NCI-H1930 (cell line): ENCODE measurements around the gene ZNF777.
A peak's percentile ranks its signal among the peaks of the same experiment; 100 is the strongest.
"Not testable (repeated sequence)": the region's sequence is repeated elsewhere in the genome, so short reads cannot be mapped to it uniquely, and the experiment has no call there.

Experiments
- DNase-seq, 2 experiments: peaks; one replicate each; lab custom pipeline; 2025; lab: John Stamatoyannopoulos, UW

The ZNF777 gene

DNA sequence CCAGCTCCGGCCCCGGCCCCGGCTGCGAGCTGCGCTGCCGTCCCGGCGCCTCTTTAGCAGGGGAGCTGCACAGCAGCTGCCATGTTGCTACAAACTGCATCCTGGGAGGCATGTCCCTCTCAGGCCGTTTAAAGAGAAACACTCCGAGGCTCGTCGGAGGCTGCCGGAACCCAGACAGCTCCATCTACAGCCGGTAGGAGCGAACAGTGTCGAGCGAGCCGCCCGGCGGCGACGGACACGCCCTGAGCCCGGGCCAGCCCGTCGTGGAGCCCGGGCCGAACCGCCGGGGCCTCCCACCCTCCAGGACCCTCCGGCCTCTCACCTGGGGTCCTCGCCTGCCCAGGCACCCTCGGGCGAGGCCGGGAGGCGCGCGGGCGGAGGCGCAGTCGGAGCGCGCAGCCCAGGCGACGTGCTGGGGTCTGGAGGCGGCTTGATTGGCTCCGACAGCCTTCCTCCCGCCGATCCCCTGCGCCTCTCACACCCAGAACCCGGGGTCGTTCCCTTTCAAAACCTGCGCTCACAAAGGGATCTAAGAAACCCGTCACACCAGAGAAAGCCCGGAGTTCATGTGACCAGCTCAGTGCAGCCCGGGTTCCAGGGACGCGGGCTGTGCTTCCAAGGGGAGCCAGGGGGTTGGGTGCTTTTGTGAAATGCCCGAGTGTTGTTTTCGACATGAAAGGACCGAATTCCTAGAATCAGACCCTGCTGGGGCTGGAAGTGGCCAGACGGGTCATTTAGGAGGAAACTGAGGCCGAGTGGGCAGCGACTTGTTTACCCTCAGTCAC is at the start of gene ZNF777:
TSS of gene ZNF777 (minus strand) at position 570 of the 785 bp plus-strand sequence. CDS start 5,040 bp downstream, outside the sequence.
- DNase-seq = peak; percentile 47 to 50

DNA sequence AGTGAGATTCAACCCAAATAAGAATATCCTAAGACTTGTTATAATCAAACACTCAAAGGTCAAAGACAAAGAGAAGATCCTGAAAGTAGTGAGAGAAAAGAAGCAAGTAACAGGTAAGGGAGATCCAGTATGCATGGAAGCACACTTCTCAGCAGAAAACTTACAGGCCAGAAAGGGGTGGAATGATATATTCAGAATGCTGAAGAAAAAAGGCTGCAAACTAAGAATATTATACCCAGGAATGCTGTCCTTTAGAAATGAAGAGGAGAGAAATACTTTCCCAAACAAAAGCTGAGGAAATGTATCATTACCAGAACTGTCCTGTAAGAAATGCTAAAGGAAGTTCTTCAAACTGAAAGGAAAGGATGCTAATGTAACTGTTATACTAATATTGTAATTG is 49.4 kb upstream of the ZNF777 start:
- no peak for DNase-seq

DNA sequence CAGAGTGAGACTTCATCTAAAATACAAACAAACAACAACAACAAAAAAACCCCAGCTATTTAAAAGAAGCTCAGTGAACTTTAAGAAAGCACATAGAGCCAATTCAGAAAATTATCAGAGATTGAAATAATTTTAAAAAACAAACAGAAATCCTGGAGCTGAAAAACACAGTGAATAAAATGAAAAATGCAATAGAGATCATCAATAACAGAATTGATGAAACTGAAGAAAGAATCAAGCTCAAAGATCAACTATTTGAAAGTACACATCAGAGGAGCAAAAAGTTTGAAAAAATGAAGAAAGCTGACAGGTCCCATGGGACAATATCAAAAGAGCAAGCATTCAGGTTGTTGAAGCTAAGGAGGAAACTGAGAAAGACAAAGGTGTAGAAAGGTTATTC is 48.9 kb upstream of the ZNF777 start:
- DNase-seq = no peak

DNA sequence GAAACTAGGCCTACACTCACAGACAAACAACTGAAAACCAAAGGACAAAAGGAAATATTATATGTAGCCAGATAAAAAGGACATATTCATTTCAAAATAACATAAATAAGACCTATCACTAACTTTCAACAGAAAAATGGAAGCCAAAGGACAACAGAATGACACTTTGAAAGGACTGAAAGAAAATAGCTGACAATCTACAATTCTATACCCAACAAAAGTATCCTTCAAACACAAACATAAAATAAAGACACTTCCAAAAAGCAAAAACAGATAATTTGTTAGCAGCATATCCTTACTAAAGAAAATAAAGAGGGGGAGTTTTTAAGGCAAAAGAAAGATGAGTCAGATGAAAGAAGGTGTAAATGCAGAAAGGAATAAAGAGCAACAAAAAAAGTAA is 44.7 kb upstream of the ZNF777 start:
- DNase-seq = no peak

DNA sequence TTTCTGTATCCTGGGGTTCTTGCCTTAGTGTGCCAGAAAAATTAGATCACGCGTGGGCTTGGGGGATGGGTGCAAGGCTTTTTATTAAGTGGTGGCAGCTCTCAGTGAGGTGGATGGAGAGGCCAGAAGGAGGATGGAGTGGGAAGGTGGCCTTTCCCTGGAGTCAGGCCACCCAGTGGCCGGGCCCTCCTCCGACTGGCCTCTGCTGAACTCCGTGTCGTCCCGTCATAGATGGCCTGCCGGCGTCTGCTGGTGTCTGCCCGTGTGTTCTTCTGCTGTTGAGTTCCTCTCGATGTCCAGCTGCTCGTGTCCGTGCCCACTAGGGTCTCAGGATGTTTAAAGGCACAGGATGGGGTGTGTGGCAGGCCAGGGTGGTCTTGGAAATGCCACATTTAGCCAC is 40.8 kb upstream of the ZNF777 start:
- no peak for DNase-seq

DNA sequence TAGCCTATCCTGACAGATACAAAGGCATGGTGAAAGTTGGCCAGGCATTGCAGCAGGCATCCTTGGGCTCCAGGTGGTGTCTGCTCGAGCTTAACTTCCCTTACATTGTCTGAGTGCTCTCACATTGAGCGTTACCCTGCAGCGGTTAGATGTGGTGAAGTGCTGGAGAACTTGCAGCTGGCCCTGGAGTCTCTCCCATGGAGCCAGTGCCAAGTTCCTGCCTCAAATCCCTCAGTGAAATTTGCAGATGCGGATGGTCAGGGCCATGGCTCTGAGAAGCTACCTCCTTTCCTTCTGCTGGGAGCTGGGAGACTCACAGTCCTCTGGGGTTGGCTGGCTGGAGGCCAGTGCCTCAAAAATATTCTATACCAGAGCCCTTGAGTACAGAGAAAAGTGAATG is 40.0 kb upstream of the ZNF777 start:
- no peak for DNase-seq

DNA sequence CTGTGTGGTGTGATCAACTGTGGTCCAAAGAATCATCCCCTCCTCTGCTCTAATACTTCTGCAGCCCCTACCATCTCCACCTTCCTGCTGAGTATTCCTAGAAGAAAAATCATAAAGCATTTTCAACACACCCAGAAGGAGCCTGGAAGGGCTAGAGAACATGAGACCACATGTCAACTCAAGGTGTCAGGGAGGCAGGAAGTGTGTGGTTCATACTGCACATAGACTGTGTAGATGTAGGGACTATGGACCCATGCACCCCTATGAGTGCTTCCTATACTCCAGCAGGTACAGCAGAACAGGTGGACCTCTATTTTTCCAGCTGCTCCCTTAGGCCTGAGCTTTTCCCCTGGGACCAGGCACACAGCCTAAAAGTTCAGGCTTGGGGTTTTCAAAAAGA is 39.3 kb upstream of the ZNF777 start:
- DNase-seq = no peak

DNA sequence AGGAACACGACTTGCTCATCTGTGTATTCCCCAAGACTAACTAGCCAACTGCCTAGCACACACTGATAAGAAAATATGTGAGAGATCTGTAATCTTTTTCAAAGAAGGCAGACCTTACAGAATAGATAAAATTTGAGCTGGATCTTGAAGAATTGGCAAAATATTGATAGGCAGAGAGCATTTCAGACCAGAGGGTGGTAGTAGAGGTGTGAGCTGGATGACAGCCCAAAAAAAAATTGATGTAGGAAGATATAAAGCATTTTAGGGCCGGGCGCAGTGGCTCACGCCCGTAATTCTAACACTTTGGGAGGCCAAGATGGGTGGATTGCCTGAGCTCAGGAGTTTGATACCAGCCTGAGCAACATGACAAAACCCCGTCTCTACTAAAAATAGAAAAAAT is 37.9 kb upstream of the ZNF777 start:
- DNase-seq = no peak

DNA sequence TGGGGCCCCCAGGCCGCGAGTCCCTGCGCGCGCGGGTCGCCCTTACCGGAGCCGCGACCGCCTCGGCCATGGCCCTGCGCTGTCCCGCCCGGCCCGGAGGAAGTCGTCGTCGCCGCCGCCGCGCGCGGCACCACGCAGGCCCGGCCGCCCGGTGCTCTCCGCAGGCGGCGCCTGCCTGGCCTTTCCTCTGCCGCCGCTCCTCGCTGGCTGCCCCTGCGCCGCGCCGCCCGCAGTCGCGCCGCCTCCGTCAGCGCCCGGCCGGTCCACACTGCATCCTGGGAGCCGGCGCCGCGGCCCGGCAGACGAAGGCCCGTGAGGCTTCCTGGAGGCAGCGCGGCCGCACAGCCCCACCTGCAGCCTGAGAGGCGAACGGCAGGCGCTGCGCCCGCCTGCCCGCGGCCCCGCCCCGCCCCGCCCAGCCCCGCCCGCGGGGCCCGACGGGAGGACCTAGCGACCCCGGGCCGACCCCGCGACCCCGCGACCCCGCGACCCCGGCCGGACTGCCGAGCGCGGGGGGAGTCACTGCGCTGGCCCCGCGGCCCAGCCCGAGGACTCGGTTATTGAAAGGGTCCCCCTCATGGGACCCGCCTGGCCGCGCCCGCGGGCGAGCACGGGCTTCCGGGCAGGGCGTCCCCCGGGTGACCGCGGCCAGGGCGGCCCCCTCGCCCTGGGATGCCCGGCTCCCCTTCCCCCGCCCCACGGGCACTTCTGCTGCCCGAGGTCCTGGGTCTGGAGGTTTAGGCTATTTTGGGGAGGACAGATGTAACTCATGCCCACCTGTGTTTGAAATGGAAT is 36.8 kb upstream of the ZNF777 start, which contains the start of gene ZNF746:
TSS of gene ZNF746 (minus strand) at position 343 of the 795 bp plus-strand sequence. CDS start at position 70, 273 bp downstream.
- DNase-seq = peak; percentile 63 to 86

DNA sequence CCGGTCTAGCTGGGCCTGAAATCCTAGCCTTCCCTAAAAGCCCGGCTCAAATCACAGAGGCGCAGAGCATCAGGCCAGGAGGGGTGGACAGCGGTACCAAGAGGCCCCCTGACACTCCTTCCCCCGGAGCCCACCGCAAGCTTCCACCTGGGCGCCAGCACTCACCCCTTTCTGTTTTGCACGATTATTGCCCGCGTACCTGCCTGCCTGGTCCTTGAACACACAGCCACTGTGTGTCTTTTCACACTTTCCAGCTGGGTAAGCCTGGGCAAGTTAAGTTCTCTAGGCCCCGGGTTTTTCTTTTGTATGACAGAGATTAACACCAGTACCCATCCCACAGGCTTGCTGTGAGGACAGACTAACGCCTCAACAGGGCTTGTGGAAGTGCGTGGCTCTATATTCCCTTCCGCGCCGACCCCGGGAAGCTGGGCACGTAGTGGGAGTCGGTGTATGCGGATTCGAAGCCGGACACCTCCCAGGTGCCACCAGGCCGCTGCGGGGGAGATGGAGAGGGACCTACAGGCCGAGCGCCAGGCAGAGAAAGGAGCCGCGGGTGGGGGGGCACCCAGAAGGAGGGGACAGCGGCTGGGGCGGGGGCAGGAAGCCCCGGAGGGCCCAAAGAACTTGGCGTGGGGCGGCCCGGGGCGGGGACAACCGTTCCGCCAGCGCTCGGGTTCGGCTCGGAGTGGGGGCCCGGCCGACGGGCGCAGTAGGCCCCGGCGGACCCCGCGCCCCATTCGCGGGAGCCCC is 36.0 kb upstream of the ZNF777 start:
- DNase-seq = no peak

DNA sequence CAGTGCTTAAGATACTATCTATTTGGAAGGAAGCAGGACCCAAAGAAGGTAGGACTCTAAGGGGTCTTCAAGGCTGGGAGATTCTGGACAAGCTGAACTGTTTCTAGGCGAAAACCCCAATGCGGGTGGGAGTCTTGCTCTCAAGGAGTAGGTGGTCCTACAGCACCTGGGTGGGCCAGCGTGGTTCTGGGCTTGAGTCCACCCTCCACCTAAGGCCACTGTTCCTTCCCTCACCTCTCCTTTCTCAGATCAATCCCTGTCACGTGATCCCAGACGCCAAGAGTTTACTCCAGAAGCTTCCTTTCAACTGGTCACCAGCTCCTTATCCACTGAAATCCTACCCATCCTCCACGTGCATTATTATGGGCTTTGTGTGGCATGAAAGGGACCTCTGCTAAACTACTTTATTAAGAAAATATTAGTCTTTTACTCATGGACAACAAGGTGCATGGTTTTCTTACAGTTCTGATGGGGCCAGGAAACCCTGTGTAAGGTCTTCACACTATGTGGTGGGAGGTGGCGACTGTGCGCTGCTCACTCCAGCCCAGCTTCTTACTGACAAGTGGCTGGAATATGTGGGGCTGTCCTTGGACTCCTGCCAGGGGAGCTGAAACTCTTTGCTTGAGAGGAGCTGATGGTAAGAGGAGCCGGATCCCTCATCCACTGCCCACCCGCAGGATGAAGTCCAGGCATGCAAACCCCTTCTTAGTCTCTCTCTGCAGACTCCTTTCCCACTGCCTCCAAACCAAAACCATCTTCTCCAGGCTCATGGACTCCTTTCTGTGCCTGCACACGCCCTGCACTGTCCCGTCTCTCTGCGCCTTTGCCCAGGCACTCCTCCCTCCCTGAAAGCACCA is 35.2 kb upstream of the ZNF777 start:
- DNase-seq = no peak

DNA sequence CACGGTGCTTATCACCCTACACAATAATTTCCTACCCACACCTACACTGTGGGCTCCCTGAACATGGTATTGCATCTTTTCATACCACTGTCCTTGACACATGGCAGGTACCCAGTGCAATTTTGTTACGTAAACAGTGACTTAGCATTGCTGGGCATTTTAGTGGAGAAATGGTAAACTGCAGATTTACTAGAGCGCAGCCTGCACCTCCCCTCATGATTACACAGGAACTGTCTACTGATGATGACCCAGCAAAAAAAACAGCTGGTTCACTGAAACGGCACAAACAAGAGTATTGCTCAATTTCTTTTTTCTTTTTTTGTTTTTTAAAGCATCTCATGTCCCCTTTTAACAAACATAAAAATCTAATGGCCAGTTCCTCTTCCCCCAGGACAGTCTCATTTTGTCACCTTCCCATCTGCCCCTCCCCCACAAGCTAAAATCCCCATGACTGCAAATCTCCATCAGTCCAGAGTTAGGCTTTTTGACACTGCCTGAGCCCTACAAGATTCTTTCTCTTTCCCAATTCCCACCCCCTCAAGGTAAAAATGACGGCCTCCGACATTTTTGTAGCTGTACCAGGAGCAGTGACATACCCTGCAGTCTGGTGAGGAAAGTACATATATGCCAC is 34.0 kb upstream of the ZNF777 start:
- no peak for DNase-seq

DNA sequence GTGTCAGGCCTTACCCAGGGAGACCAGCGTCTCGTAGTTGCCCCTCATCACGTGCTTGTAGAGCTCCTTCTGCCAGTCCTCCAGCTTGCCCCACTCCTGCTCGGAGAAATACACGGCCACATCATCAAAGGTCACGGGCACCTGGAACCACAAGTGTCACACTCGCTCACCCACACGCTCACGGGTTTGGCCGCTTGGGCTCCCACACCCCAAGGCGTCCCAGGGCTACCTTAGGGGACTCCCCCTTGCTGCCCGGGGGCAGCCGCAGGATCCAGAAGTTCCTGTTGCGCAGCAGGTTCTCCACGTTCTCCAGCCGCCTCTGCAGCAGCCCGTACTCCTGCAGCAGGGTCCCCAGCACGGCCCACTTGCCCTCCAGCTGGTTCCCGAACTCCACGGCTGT is 33.1 kb upstream of the ZNF777 start:
- not testable (repeated sequence) for DNase-seq

DNA sequence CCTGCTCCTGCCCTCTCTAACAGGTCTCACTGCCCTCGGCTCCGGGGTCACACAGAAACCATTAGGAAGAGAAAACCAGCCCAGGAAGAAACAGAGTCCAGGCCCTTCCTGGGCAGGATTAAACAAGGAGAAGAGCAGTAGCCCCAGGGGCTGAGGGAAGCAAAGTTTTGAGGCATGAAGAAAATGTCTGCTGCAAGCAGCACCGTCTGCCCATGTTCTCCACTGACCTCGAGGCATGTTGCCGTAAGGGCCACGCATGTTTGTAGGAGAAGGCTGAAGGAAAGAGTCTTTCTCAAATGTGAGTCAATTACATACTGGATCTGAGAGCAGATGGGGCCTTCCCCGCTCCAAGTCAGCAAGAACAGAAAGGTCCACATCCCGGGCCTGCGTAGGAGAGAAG is 32.5 kb upstream of the ZNF777 start:
- DNase-seq = no peak

DNA sequence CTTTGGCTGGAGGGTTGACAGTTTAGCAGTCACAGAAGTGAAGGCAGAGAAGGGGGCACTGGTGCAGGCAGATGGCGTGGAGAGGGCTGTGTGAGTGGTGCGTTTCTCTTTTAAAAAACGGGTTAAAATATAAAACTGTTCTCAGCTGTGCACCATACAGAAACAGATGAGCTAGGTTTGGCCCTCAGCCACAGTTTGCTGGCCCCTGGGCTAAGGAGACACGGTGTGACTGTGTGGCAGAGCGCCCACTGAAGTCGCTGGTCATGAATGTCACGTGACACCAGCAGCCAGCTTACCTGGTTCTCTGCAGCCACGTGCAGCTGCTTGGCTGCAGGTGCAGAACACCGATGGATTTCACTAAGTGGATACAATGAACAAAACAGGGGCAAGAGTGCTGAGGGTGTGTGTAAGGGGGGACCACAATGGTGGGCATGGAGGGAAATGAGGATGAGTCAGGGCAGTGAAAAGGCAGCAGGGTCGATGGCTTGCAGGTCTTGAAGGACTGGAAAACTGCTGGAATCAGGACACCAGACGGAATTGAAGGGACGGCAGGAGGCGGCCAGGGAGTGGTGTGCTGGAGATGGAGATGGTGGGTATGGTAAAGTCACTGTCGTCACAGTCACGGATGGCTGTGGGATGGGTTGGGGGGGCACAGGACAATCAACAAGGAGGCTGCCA is 29.4 kb upstream of the ZNF777 start:
- DNase-seq = no peak

DNA sequence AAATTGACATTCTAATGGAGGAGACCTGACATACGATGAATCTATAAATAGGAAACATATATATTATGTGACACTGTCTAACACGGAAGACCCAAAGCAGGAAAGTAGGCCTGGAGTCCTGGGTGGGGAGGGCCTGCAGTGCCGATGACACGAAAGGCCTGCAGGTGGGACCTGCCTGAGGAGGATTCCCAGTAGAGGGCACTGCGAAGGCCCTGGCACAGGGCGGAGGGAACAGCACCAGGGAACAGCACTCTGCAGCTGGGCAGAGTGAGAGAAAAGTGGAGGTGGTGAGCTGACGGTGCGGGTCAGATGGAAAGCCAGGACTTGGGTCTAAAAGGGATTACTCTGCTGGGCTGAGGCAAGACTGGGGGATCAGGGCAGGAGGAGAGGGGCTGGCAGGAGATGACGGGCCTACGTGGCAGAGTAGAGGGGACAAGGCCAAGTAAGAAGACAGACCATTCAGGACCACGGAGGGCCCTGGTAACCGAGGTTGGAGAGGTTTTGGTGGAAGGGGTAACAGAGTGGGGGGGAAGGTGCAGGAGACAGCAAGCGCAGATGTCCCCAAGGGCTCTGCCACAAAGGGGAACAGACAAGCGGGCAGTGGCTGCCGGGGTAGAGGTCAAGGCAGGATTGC is 28.6 kb upstream of the ZNF777 start:
- no peak for DNase-seq

DNA sequence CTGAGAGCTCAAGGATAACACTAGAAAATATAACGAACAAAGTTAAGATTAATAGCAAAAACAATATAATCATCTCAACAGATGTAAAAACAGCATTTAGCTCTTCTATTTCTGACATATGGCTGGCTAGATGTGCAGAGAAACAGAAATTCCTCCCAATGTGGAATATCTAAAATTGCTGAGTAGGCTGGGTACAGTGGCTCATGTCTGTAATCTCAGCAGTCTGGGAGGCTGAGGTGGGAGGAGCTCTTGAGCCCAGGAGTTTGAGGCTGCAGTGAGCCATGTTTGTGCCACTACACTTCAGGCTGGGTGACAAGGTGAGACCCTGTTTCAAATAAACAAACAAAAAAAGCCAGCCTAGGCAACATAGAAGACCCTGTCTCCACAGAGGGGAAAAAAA is 18.7 kb upstream of the ZNF777 start:
- no peak for DNase-seq

DNA sequence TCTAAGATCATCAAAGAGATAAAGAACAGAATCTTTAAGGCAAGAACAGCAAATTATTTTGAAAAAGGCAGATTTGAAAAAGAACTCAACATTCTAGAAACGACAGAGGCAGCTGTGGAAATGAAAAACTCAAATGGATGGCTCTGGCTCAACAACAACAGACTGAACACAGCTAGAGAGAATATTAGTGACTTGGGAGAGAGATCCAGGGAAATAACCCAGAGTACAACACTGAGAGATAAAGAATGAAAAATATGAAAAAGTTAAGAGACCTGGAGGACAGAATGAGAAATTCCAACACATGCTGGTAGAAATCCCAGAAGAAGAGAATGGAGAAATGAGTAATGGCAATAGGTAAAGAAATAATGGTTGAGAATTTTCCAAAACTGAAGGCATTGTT is 17.9 kb upstream of the ZNF777 start:
- DNase-seq = no peak

DNA sequence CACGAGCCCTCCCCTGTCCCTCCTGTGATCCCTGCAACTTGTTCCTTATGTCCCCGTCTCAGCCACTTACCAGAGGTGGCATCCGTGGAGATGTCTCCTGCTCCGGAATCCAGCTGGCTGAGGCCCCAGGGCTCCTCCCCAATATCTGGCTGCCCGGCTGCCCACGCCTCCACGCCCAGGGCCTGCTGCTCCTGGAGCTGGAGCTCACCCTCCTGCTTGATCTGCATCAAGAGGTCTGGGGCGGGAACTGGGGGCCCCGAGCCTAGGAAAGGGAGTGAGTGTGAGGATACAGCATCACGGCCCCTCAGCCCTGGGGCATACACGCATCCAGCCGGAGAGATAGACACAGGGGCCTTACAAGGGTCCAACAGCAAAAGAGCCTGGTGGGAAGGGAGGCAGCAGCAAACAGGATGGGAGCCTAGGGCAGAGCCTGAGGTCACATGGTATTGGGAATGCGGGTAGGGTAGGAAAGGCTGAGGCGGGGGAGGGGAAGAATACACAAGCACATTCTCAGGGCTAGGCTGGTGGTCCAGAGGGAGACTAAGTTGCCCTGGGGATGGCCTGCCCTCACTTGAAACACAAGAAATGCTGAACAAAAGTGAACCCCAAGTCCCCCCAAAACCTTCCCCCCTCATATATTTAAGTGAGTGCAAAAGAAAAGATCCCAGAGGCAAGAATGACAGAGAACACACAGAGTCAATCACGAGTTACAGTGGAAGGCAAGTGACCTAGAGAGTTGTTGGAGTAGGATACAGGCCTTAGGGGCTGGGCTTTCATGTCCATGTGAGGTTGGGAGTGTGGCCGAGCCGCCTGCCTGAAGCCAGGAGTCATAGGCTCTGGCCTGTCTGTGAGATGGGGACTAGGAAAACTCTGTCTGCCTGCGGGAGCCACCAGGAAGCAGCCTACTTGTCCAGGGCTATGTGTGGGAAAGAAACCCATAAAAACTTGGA is 16.9 kb upstream of the ZNF777 start:
- DNase-seq = no peak
